HepG2 (cell line): ENCODE results near the gene CATSPERD. TPM values are rescaled to one million over a fixed set of nuclear protein-coding genes. Genes with fewer than 3 reads are reported as not detected.
A peak's percentile ranks its signal among the peaks of the same experiment; 100 is the strongest.

Experiments
- CBFB ChIP-seq: sonication (generic); formaldehyde crosslinking; IDR thresholded peaks from 2 replicates; pipeline ENCODE4 v1.4.0; 2020; ENCODE audit warnings: missing genetic modification reagents
- ELF3 ChIP-seq: IDR thresholded peaks from 2 replicates; pipeline ENCODE4 v1.6.1; 2016; ENCODE audit warnings: missing genetic modification reagents, missing compliant biosample characterization
- HDAC1 ChIP-seq: sonication (generic); formaldehyde crosslinking; IDR thresholded peaks from 2 replicates; pipeline ENCODE4 v1.5.1; 2020; ENCODE audit warnings: mild to moderate bottlenecking, missing genetic modification reagents
- HOXA7 ChIP-seq: sonication (generic); formaldehyde crosslinking; IDR thresholded peaks from 2 replicates; pipeline ENCODE4 v1.8.1; 2022; ENCODE audit warnings: mild to moderate bottlenecking, missing genetic modification reagents, moderate library complexity
- KAT2B ChIP-seq: fragments of 150-350 bp; IDR thresholded peaks from 2 replicates; pipeline ENCODE4 v1.6.1; 2014; ENCODE audit warnings: low read depth, low read length, borderline replicate concordance
- NFE2L1 ChIP-seq: sonication (generic); formaldehyde crosslinking; IDR thresholded peaks from 2 replicates; pipeline ENCODE4 v1.4.0; 2020; ENCODE audit warnings: missing genetic modification reagents, mild to moderate bottlenecking, borderline replicate concordance
- NFE2L2 ChIP-seq: fragments of 150-350 bp; IDR thresholded peaks from 2 replicates; pipeline ENCODE4 v1.6.1; 2014; ENCODE audit warnings: low read length
- PHF8 ChIP-seq: sonication (generic); formaldehyde crosslinking; IDR thresholded peaks from 2 replicates; pipeline ENCODE4 v1.5.0; 2020; ENCODE audit warnings: missing genetic modification reagents
- REPIN1 ChIP-seq: sonication (generic); formaldehyde crosslinking; IDR thresholded peaks from 2 replicates; pipeline ENCODE4 v1.8.0; 2022; ENCODE audit warnings: missing genetic modification reagents, low read depth, mild to moderate bottlenecking, borderline replicate concordance
- RFXANK ChIP-seq: IDR thresholded peaks from 2 replicates; pipeline ENCODE4 v1.6.1; 2016
- SCMH1 ChIP-seq: sonication (generic); formaldehyde crosslinking; IDR thresholded peaks from 2 replicates; pipeline ENCODE4 v1.9.0; 2021; ENCODE audit warnings: missing genetic modification reagents, mild to moderate bottlenecking, borderline replicate concordance
- SP5 ChIP-seq: IDR thresholded peaks from 2 replicates; pipeline ENCODE4 v1.6.1; 2016; ENCODE audit warnings: low read depth, borderline replicate concordance
- ZBTB3 ChIP-seq: sonication (generic); formaldehyde crosslinking; IDR thresholded peaks from 2 replicates; pipeline ENCODE4 v1.4.0; 2020; ENCODE audit warnings: low read depth, mild to moderate bottlenecking, moderate library complexity, missing genetic modification reagents, borderline replicate concordance
- ZNF224 ChIP-seq: sonication (generic); formaldehyde crosslinking; IDR thresholded peaks from 2 replicates; pipeline ENCODE4 v1.5.0; 2020; ENCODE audit warnings: mild to moderate bottlenecking, missing genetic modification reagents
- ZNF253 ChIP-seq: sonication (generic); formaldehyde crosslinking; IDR thresholded peaks from 2 replicates; pipeline ENCODE4 v1.8.0; 2022; ENCODE audit warnings: mild to moderate bottlenecking, missing genetic modification reagents, borderline replicate concordance
- ZNF383 ChIP-seq: sonication (generic); formaldehyde crosslinking; IDR thresholded peaks from 2 replicates; pipeline ENCODE4 v1.4.0; 2020; ENCODE audit warnings: missing genetic modification reagents, mild to moderate bottlenecking, borderline replicate concordance
- ZNF451 ChIP-seq: sonication (generic); formaldehyde crosslinking; IDR thresholded peaks from 2 replicates; pipeline ENCODE4 v1.5.0; 2020; ENCODE audit warnings: mild to moderate bottlenecking, missing genetic modification reagents
- ZNF468 ChIP-seq: sonication (generic); formaldehyde crosslinking; IDR thresholded peaks from 2 replicates; pipeline ENCODE4 v1.8.0; 2022; ENCODE audit warnings: mild to moderate bottlenecking, moderate library complexity, missing genetic modification reagents
- ZNF552 ChIP-seq: sonication (generic); formaldehyde crosslinking; IDR thresholded peaks from 2 replicates; pipeline ENCODE4 v1.9.0; 2022; ENCODE audit warnings: missing genetic modification reagents, mild to moderate bottlenecking, borderline replicate concordance
- ZNF775 ChIP-seq: sonication (generic); formaldehyde crosslinking; IDR thresholded peaks from 2 replicates; pipeline ENCODE4 v1.4.0; 2020; ENCODE audit warnings: missing genetic modification reagents, mild to moderate bottlenecking, moderate library complexity, borderline replicate concordance
- polyA plus RNA-seq, 8 experiments: library from polyadenylated mRNA; depleted of rRNA in 3 of 8; stranded (reverse) in 7 of 8; unstranded in 1 of 8; fragments of >200 nt; fragmentation: Illumina TruSeq in 4 of 8; extraction: Trizol in 4 of 8; gene quantifications; 2 replicates each; pipeline versions ENCODE4 v1.2.1 to v1.2.3, GENCODE V29; 2011 to 2016; ENCODE audit warnings: low read depth in 4 of 8, missing spikeins in 1 of 8, mixed read lengths in 1 of 8; ENCODE audit not compliant: insufficient read depth in 1 of 8
- total RNA-seq, 5 experiments: library from RNA; depleted of rRNA; stranded (reverse); fragments of >200 nt; fragmentation: Illumina TruSeq; extraction: Trizol; gene quantifications; 2 replicates each; pipeline ENCODE4 v1.2.3, GENCODE V29; 2016; ENCODE audit warnings: low read depth in 1 of 5
- TF ChIP-seq, protein P1 (sequence below): sonication (generic); formaldehyde crosslinking; IDR thresholded peaks from 2 replicates; pipeline ENCODE4 v1.4.0; 2020; ENCODE audit warnings: missing genetic modification reagents
- TF ChIP-seq, protein P2 (sequence below): IDR thresholded peaks from 2 replicates; pipeline ENCODE4 v1.6.1; 2016; ENCODE audit warnings: low read depth, control low read depth
- TF ChIP-seq, protein P3 (sequence below): sonication (generic); formaldehyde crosslinking; IDR thresholded peaks from 2 replicates; pipeline ENCODE4 v1.8.0; 2022; ENCODE audit warnings: mild to moderate bottlenecking, missing genetic modification reagents, moderate library complexity
- TF ChIP-seq, protein P4 (sequence below): IDR thresholded peaks from 2 replicates; pipeline ENCODE4 v1.6.1; 2018; ENCODE audit warnings: missing genetic modification reagents

The CATSPERD gene
- total and polyA plus RNA-seq, 2 of the 13 experiments (the other 11 are each of a cell fraction or from before 2014, with no cell fraction given), result 0.04 TPM; not detected in 1

DNA sequence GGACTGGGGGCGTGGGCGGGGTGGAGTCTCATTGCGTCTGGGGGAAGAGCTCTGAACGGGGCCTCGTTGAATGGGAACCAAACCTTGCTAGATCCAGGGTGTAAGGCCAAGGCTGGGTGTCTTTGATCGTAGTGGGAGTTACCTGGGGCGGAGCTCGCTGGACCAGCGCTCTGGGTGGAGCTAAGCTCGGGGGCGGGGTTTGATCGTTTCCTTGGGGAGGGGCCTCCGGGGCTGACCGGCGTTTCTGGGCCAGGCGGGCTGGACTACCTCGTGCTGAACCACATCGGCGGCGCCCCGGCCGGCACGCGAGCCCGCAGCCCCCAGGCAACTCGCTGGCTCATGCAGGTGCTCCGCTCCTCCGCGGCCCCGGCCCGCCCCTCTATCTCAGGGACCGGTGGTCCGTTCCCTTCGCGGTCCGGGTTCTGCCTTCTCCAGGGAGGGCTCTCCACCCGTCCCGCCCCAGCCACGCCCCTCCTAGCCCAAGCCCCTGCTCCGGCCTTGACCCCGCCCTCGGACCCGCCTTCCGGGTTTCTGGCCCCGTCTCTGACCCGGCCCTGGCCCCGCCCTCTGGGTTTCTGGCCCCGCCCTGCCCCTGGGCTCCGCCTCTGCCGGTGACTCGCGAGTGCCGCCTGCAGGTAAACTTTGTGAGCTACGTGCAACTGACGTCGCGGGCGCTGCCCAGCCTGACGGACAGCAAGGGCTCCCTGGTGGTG is 33.6 kb upstream of the CATSPERD start (continued):
- TF ChIP-seq, protein P1, sequence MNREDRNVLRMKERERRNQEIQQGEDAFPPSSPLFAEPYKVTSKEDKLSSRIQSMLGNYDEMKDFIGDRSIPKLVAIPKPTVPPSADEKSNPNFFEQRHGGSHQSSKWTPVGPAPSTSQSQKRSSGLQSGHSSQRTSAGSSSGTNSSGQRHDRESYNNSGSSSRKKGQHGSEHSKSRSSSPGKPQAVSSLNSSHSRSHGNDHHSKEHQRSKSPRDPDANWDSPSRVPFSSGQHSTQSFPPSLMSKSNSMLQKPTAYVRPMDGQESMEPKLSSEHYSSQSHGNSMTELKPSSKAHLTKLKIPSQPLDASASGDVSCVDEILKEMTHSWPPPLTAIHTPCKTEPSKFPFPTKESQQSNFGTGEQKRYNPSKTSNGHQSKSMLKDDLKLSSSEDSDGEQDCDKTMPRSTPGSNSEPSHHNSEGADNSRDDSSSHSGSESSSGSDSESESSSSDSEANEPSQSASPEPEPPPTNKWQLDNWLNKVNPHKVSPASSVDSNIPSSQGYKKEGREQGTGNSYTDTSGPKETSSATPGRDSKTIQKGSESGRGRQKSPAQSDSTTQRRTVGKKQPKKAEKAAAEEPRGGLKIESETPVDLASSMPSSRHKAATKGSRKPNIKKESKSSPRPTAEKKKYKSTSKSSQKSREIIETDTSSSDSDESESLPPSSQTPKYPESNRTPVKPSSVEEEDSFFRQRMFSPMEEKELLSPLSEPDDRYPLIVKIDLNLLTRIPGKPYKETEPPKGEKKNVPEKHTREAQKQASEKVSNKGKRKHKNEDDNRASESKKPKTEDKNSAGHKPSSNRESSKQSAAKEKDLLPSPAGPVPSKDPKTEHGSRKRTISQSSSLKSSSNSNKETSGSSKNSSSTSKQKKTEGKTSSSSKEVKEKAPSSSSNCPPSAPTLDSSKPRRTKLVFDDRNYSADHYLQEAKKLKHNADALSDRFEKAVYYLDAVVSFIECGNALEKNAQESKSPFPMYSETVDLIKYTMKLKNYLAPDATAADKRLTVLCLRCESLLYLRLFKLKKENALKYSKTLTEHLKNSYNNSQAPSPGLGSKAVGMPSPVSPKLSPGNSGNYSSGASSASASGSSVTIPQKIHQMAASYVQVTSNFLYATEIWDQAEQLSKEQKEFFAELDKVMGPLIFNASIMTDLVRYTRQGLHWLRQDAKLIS, result no peak
- TF ChIP-seq PHF8 (CRISPR knock-in tag) (peak; percentile 45; the same call in 1 of the 2 replicates), HDAC1 (peak; percentile 34; the same call in 1 of the 2 replicates), CBFB (CRISPR knock-in tag) (no peak), KAT2B (no peak), ZNF451 (CRISPR knock-in tag) (no peak; the same call in 1 of the 2 replicates), RFXANK (no peak), NFE2L1 (CRISPR knock-in tag) (no peak), REPIN1 (no peak), ZNF468 (CRISPR knock-in tag) (no peak), ZNF552 (CRISPR knock-in tag) (no peak), ZNF775 (CRISPR knock-in tag) (no peak), ZBTB3 (no peak), ZNF383 (CRISPR knock-in tag) (no peak), ZNF253 (CRISPR knock-in tag) (no peak), NFE2L2 (no peak), SCMH1 (CRISPR knock-in tag) (no peak), ELF3 (CRISPR knock-in tag) (peak; percentile 54; the same call in 1 of the 2 replicates), ZNF224 (CRISPR knock-in tag) (0 out of 2 replicates have a peak, but pooled peaks have one; percentile 66), SP5 (CRISPR knock-in tag) (no peak; the same call in 1 of the 2 replicates), HOXA7 (no peak)
- TF ChIP-seq, protein P2, sequence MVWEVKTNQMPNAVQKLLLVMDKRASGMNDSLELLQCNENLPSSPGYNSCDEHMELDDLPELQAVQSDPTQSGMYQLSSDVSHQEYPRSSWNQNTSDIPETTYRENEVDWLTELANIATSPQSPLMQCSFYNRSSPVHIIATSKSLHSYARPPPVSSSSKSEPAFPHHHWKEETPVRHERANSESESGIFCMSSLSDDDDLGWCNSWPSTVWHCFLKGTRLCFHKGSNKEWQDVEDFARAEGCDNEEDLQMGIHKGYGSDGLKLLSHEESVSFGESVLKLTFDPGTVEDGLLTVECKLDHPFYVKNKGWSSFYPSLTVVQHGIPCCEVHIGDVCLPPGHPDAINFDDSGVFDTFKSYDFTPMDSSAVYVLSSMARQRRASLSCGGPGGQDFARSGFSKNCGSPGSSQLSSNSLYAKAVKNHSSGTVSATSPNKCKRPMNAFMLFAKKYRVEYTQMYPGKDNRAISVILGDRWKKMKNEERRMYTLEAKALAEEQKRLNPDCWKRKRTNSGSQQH, result no peak
- TF ChIP-seq, protein P3, sequence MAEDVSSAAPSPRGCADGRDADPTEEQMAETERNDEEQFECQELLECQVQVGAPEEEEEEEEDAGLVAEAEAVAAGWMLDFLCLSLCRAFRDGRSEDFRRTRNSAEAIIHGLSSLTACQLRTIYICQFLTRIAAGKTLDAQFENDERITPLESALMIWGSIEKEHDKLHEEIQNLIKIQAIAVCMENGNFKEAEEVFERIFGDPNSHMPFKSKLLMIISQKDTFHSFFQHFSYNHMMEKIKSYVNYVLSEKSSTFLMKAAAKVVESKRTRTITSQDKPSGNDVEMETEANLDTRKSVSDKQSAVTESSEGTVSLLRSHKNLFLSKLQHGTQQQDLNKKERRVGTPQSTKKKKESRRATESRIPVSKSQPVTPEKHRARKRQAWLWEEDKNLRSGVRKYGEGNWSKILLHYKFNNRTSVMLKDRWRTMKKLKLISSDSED, result no peak
- TF ChIP-seq, protein P4, sequence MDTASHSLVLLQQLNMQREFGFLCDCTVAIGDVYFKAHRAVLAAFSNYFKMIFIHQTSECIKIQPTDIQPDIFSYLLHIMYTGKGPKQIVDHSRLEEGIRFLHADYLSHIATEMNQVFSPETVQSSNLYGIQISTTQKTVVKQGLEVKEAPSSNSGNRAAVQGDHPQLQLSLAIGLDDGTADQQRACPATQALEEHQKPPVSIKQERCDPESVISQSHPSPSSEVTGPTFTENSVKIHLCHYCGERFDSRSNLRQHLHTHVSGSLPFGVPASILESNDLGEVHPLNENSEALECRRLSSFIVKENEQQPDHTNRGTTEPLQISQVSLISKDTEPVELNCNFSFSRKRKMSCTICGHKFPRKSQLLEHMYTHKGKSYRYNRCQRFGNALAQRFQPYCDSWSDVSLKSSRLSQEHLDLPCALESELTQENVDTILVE (CRISPR knock-in tag), result no peak
